Spleen (tissue), 11 donors: ENCODE measurements around the gene MAPT. TPM values are rescaled to one million over a fixed set of nuclear protein-coding genes. Genes with fewer than 3 reads are reported as not detected.

Experiments
- DNase-seq: peaks from one replicate; pipeline ENCODE4 v3.0.0-alpha.2; 2020
- H3K27ac ChIP-seq, 8 donors: fragments of 200-600 bp; sonication (generic) in 7 of 8; 1 replicate in 4 of 8; 2 replicates in 4 of 8; pipeline versions ENCODE4 v1.5.0 to v1.8.0; 2016 to 2021; ENCODE audit warnings: inconsistent platforms in 4 of 8, mild to moderate bottlenecking in 4 of 8, moderate library complexity in 1 of 8
- H3K27me3 ChIP-seq, 7 donors: fragments of 200-600 bp; sonication (generic) in 6 of 7; replicated peaks in 1 of 7; 1 replicate in 4 of 7; 2 replicates in 3 of 7; pipeline versions ENCODE4 v1.5.0 to v1.8.0; 2016 to 2021; ENCODE audit warnings: inconsistent platforms in 3 of 7, mild to moderate bottlenecking in 1 of 7
- H3K36me3 ChIP-seq, 6 donors: fragments of 200-600 bp; sonication (generic) in 5 of 6; 1 replicate in 4 of 6; 2 replicates in 2 of 6; pipeline versions ENCODE4 v1.5.0 to v1.8.0; 2016 to 2021; ENCODE audit warnings: inconsistent platforms in 2 of 6
- H3K4me1 ChIP-seq, 6 donors: fragments of 200-600 bp; sonication (generic) in 5 of 6; 1 replicate in 3 of 6; 2 replicates in 3 of 6; pipeline versions ENCODE4 v1.5.0 to v1.8.0; 2016 to 2021; ENCODE audit warnings: inconsistent platforms in 3 of 6
- H3K4me3 ChIP-seq, 8 donors: fragments of 200-600 bp; sonication (generic) in 7 of 8; 1 replicate in 4 of 8; 2 replicates in 4 of 8; pipeline versions ENCODE4 v1.5.0 to v1.8.0; 2016 to 2021; ENCODE audit warnings: inconsistent platforms in 4 of 8, mild to moderate bottlenecking in 4 of 8, moderate library complexity in 2 of 8
- H3K9me3 ChIP-seq, 8 donors: fragments of 200-600 bp; sonication (generic) in 7 of 8; 1 replicate in 4 of 8; 2 replicates in 4 of 8; pipeline versions ENCODE4 v1.5.0 to v1.8.0; 2016 to 2021; ENCODE audit warnings: inconsistent platforms in 4 of 8
- POLR2A ChIP-seq, 3 donors: fragments of 450-650 bp; IDR thresholded peaks; one replicate each; pipeline ENCODE4 v1.5.1; 2017; ENCODE audit warnings: antibody characterized with exemption in 3 of 3, mild to moderate bottlenecking in 1 of 3
- POLR2AphosphoS5 ChIP-seq, 3 donors: sonication (generic); formaldehyde crosslinking; IDR thresholded peaks; one replicate each; pipeline ENCODE4 v1.5.1; 2017; ENCODE audit warnings: antibody characterized with exemption in 3 of 3
- WGBS, 5 donors: extraction: QIAGEN DNeasy Blood & Tissue Kit in 3 of 5; methylation state at CpG; one replicate each; pipeline versions ENCODE4 v1.1.5 to v1.1.7; 2013 to 2018; 5-methylcytosine and 5-hydroxymethylcytosine counted together
- intact Hi-C: fragments of 100-400 bp; cut with DNase I; formaldehyde crosslinking; loops from one replicate; pipeline ENCODE4 v1.15.0; 2023; ENCODE audit warnings: low total_unique reads
- polyA plus RNA-seq, 3 donors: library from polyadenylated mRNA; stranded (reverse); fragments of 200-250 nt; gene quantifications; one replicate each; pipeline ENCODE4 v1.2.1, GENCODE V29; 2013
- total RNA-seq, 7 donors: library from RNA; depleted of rRNA in 3 of 7; stranded (reverse); fragments of >200 nt in 3 of 7; fragmentation: NEBNext Ultra II Directional in 4 of 7; extraction: Animal tissue kit (Norgen Biotek cat#: 25700) in 4 of 7; gene quantifications; one replicate each; pipeline versions ENCODE4 v1.1.0 to v1.2.1, GENCODE V29; 2016 to 2021
- TF ChIP-seq, protein P1 (sequence below), 11 experiments: fragments of 200-600 bp in 7 of 11; fragments of 450-650 bp in 4 of 11; sonication (generic) in 4 of 11; IDR thresholded peaks in 8 of 11; conservative IDR thresholded peaks in 3 of 11; 1 replicate in 7 of 11; 2 replicates in 4 of 11; pipeline versions ENCODE4 v1.4.0 to v1.8.0; 2016 to 2021; ENCODE audit warnings: antibody characterized with exemption in 11 of 11, inconsistent platforms in 4 of 11, mild to moderate bottlenecking in 1 of 11
- donor health status: healthy with polysubstance abuse.
- donor health status: DM: no; HTN: no; CAD: no; lungs with moderate emphysema.
- donor health status: DM: no; HTN: no; CAD: no.
- donor health status: Bipolar disorder and iron deficiency.
- donor health status: healthy.
- donor health status: DM: no; HTN: no; CAD: no.
- donor health status: DM: yes; HTN: yes; CAD: no.

Gene MAPT
- total and polyA plus RNA-seq, 10 donors, result 0.15 to 1.6 (median 0.66) TPM

DNA sequence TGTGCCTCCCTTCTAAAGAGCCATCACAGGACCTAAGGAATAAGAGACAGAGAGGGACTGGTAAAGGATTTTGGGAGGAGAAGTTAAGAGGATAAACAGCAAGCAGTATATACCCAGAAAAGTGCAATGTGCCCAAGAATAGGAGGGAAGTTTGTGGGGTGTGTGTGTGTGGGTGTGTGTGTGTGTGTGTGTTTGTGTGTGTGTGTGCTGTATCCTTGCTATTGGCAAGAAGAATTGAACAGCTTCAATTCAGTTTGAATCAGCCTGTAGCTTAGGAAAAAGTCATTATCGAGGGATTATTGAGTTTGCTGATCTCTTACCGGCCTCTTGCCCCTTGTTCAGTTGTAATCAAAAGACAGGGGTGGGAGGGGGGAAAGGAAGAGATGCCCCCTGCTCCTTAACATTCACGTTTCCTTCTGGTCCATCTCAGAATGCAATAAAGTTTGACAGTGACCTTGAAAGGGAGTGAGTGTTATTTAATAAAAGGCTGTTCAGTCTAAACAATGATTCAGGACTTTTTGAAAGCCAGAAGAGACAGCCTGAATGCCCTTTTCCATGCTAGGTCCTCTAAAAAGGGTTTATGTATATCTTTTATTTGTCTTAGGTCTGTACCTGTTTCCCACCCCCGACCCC is 23.9 kb upstream of the MAPT start:
- DNase-seq, result no peak
- H3K36me3 ChIP-seq, result no peaks in the 10 kb centered on the region

DNA sequence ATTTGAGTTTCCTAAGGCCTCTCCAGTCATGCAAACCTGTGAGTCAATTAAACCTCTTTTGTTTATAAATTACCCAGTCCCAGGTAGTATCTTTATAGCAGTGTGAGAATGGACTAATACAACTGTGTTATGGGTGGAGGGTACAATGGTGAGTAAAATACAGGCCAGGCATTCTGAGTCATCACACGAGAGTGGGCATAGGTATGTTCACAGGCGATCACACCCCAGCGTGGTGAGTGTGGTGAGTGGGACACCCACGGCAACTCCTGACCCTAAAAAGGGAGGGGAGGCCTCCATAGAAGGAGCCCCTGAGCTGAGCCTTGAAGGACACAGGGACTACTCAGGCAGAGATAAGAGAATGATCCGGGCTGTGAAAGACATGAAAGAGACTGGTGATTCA is 22.6 kb upstream of the MAPT start:
- peaks cover 0 to 24% (median 11%) of the 10 kb centered on the region in 6 donors for H3K4me1 ChIP-seq
- TF ChIP-seq POLR2AphosphoS5 (IDR thresholded peaks at IDR 0.05) (no peak), POLR2A (IDR thresholded peaks at IDR 0.05) (no peak)
- TF ChIP-seq, protein P1, sequence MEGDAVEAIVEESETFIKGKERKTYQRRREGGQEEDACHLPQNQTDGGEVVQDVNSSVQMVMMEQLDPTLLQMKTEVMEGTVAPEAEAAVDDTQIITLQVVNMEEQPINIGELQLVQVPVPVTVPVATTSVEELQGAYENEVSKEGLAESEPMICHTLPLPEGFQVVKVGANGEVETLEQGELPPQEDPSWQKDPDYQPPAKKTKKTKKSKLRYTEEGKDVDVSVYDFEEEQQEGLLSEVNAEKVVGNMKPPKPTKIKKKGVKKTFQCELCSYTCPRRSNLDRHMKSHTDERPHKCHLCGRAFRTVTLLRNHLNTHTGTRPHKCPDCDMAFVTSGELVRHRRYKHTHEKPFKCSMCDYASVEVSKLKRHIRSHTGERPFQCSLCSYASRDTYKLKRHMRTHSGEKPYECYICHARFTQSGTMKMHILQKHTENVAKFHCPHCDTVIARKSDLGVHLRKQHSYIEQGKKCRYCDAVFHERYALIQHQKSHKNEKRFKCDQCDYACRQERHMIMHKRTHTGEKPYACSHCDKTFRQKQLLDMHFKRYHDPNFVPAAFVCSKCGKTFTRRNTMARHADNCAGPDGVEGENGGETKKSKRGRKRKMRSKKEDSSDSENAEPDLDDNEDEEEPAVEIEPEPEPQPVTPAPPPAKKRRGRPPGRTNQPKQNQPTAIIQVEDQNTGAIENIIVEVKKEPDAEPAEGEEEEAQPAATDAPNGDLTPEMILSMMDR (IDR thresholded peaks at IDR 0.05 in 8 of 11, conservative IDR thresholded peaks at IDR 0.05 in 3 of 11), result no peak
- no peak for DNase-seq
- H3K27ac ChIP-seq, result no peak overlapping the region
- WGBS, 5 donors, result 80 to 87% (median 84%) methylated on average over 5 of the region's 5 CpGs
- H3K9me3 ChIP-seq, result no peaks in the 10 kb centered on the region
- H3K27me3 ChIP-seq, result peaks cover 0 to 4% (median 0%) of the 10 kb centered on the region in 7 donors
- H3K4me3 ChIP-seq, result no peak overlapping the region
- H3K36me3 ChIP-seq, result no peaks in the 10 kb centered on the region
- intact Hi-C loops, result no loop called here

More for the DNA sequence above, 23.9 kb upstream of the MAPT start:
- intact Hi-C loops, result no loop called here
- Histone ChIP-seq H3K9me3 (no peaks in the 10 kb centered on the region), H3K4me3 (no peak overlapping the region), H3K27me3 (peaks cover 0 to 4% (median 0%) of the 10 kb centered on the region in 7 donors), H3K27ac (peak overlapping the region in 3 of 8 donors; percentile 54 to 60 (median 55)), H3K4me1 (peaks cover 0 to 24% (median 11%) of the 10 kb centered on the region in 6 donors)
- TF ChIP-seq POLR2A (IDR thresholded peaks at IDR 0.05) (no peak), POLR2AphosphoS5 (IDR thresholded peaks at IDR 0.05) (no peak)
- TF ChIP-seq, protein P1 (IDR thresholded peaks at IDR 0.05 in 8 of 11, conservative IDR thresholded peaks at IDR 0.05 in 3 of 11), result no peak
- WGBS, 5 donors, result 42 to 54% (median 47%) methylated on average over 4 of the region's 4 CpGs

DNA sequence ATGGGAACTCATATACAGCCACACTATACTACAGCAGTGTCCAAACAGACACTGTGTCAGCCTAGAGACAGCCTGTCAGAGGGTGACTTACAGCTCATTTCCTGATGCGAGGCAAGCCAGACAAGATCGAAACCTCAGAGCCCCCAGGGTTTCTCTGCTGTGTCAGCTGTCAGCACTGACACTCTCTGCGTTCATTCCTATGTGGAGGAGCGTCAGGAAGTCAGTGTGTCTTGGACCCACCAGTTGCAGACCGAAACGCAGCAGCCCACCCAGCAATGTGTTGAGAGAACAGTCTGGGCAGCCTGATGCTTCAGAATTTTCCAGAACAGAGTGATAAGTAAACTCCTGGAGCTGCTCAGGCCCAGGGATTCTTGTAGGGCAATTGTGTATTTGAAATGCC is 20.6 kb upstream of the MAPT start:
- TF ChIP-seq POLR2AphosphoS5 (IDR thresholded peaks at IDR 0.05) (no peak), POLR2A (IDR thresholded peaks at IDR 0.05) (no peak)
- TF ChIP-seq, protein P1 (IDR thresholded peaks at IDR 0.05 in 8 of 11, conservative IDR thresholded peaks at IDR 0.05 in 3 of 11), result no peak
- peak overlapping the region in 5 of 8 donors; percentile 2 to 40 (median 33) for H3K27ac ChIP-seq

DNA sequence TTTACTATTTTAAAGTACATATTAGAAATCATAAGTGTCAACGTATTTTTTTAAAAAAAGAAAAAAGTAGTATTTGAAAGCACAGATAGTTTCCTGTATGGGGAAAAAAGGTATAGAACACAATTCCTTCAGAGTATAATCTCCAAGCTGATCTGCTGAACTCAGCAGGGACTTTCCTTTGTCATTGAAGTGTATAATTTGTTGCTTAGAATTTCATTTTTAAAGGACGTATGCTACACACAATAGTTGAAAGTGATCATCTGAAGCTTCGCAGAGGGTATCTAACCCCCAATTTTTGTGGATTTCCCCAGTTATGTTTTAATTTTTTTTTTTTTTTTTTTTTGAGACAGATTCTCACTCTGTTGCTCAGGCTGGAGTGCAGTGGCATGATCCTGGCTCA is 20.2 kb upstream of the MAPT start:
- intact Hi-C loops, result no loop called here
- no peaks in the 10 kb centered on the region for H3K36me3 ChIP-seq
- 32 to 47% (median 33%) methylated on average over 3 of the region's 3 CpGs for WGBS, 5 donors
- peaks cover 0 to 6% (median 0%) of the 10 kb centered on the region in 7 donors for H3K27me3 ChIP-seq
- H3K27ac ChIP-seq, result peak overlapping the region in 5 of 8 donors; percentile 2 to 40 (median 33)
- no peak for TF ChIP-seq POLR2A (IDR thresholded peaks at IDR 0.05)
- TF ChIP-seq, protein P1 (IDR thresholded peaks at IDR 0.05 in 8 of 11, conservative IDR thresholded peaks at IDR 0.05 in 3 of 11), result no peak
- no peak for TF ChIP-seq POLR2AphosphoS5 (IDR thresholded peaks at IDR 0.05)
- DNase-seq, result no peak
- no peak overlapping the region for H3K4me3 ChIP-seq
- H3K9me3 ChIP-seq, result peaks cover 0 to 4% (median 0%) of the 10 kb centered on the region in 8 donors
- peaks cover 0 to 24% (median 11%) of the 10 kb centered on the region in 6 donors for H3K4me1 ChIP-seq

More for the DNA sequence above, 20.6 kb upstream of the MAPT start:
- Histone ChIP-seq H3K4me1 (peaks cover 0 to 24% (median 11%) of the 10 kb centered on the region in 6 donors), H3K9me3 (peaks cover 0 to 4% (median 0%) of the 10 kb centered on the region in 8 donors), H3K36me3 (no peaks in the 10 kb centered on the region), H3K27me3 (peaks cover 0 to 6% (median 0%) of the 10 kb centered on the region in 7 donors), H3K4me3 (no peak overlapping the region)
- intact Hi-C loops, result no loop called here
- no peak for DNase-seq
- 3 to 6% (median 4%) methylated on average over 6 of the region's 6 CpGs for WGBS, 5 donors
